OCI-LY3 (cell line): Measurements from ENCODE around the gene PSMA7.

Experiments used
- H2AFZ ChIP-seq: fragments of 200-600, 300-600 bp; shearing (Covaris generic); 2 replicates; pipeline ENCODE4 v1.6.0; 2014; ENCODE audit warnings: antibody characterized with exemption, low read depth, low read length
- H3K27ac ChIP-seq: fragments of 200-600, 300-600 bp; sonication (generic); 2 replicates; pipeline ENCODE4 v1.5.1; 2014; ENCODE audit warnings: mild to moderate bottlenecking, low read length, moderate library complexity, mixed read lengths
- H3K27me3 ChIP-seq: fragments of 200-600, 300-600 bp; sonication (generic); 2 replicates; pipeline ENCODE4 v1.6.1; 2014; ENCODE audit warnings: low read depth, low read length, mixed read lengths
- H3K36me3 ChIP-seq: fragments of 200-600, 300-600 bp; sonication (generic); replicated peaks from 2 replicates; pipeline ENCODE3; 2014; ENCODE audit warnings: low read depth, low read length, mixed read lengths
- H3K4me1 ChIP-seq: fragments of 300-600, 200-600 bp; sonication (generic); 2 replicates; pipeline ENCODE4 v1.6.1; 2014; ENCODE audit warnings: low read length, mixed read lengths
- H3K4me2 ChIP-seq: fragments of 200-600, 300-600 bp; sonication (generic); 2 replicates; pipeline ENCODE4 v1.6.1; 2014; ENCODE audit warnings: low read length, mixed read lengths
- H3K4me3 ChIP-seq: fragments of 300-600, 200-600 bp; sonication (generic); 2 replicates; pipeline ENCODE4 v1.5.1; 2014; ENCODE audit warnings: antibody characterized with exemption, mild to moderate bottlenecking, low read length, moderate library complexity
- H3K79me2 ChIP-seq: fragments of 300-600, 200-600 bp; shearing (Covaris generic); 2 replicates; pipeline ENCODE4 v1.6.1; 2014; ENCODE audit warnings: mild to moderate bottlenecking, low read length, mixed read lengths
- H3K9ac ChIP-seq: fragments of 300-600, 200-600 bp; shearing (Covaris generic); 2 replicates; pipeline ENCODE4 v1.6.0; 2014; ENCODE audit warnings: mild to moderate bottlenecking, low read length, moderate library complexity
- H3K9me3 ChIP-seq: fragments of 200-600, 300-600 bp; shearing (Covaris generic); 2 replicates; pipeline ENCODE4 v1.6.1; 2014; ENCODE audit warnings: low read length, mixed read lengths; ENCODE audit not compliant: insufficient read depth
- H4K20me1 ChIP-seq: fragments of 200-600, 300-600 bp; sonication (generic); 2 replicates; pipeline ENCODE4 v1.6.1; 2016; ENCODE audit warnings: low read length, mixed read lengths; ENCODE audit not compliant: insufficient read depth
- CTCF ChIP-seq: fragments of 200-600, 300-600 bp; sonication (generic); IDR thresholded peaks from 2 replicates; pipeline ENCODE4 v1.5.1; 2014; ENCODE audit warnings: antibody characterized with exemption, low read length, low read depth
- EZH2phosphoT487 ChIP-seq: fragments of 200-600 bp; shearing (Covaris generic); IDR thresholded peaks from 2 replicates; pipeline ENCODE4 v1.6.1; 2018; ENCODE audit warnings: antibody characterized with exemption, mixed run types, low read depth

PSMA7 gene

GRCh38 chr20:62146019-62146755, 3.0 kb upstream of the PSMA7 start:
- peaks cover 94% of the 10 kb centered on the region for H3K79me2 ChIP-seq

GRCh38 chr20:62145688-62146018, 2.5 kb upstream of the PSMA7 start:
- peaks cover 68% of the 10 kb centered on the region for H4K20me1 ChIP-seq
- no peak overlapping the region for H2AFZ ChIP-seq
- TF ChIP-seq CTCF (no peak), EZH2phosphoT487 (no peak)
- H3K9me3 ChIP-seq, result no peaks in the 10 kb centered on the region
- H3K4me1 ChIP-seq, result peaks cover 19% of the 10 kb centered on the region
- peaks cover 94% of the 10 kb centered on the region for H3K79me2 ChIP-seq
- H3K27me3 ChIP-seq, result no peaks in the 10 kb centered on the region
- peaks cover 14% of the 10 kb centered on the region for H3K36me3 ChIP-seq
- H3K9ac ChIP-seq, result no peak overlapping the region
- H3K27ac ChIP-seq, result no peak overlapping the region
- H3K4me3 ChIP-seq, result no peak overlapping the region
- H3K4me2 ChIP-seq, result no peak overlapping the region

More at GRCh38 chr20:62146019-62146755, 3.0 kb upstream of the PSMA7 start:
- TF ChIP-seq CTCF, result no peak
- TF ChIP-seq EZH2phosphoT487, result no peak
- no peaks in the 10 kb centered on the region for H3K27me3 ChIP-seq
- H3K27ac ChIP-seq, result no peak overlapping the region
- peaks cover 8% of the 10 kb centered on the region for H3K36me3 ChIP-seq
- H3K4me1 ChIP-seq, result peaks cover 15% of the 10 kb centered on the region
- peaks cover 67% of the 10 kb centered on the region for H4K20me1 ChIP-seq
- no peak overlapping the region for H2AFZ ChIP-seq
- no peaks in the 10 kb centered on the region for H3K9me3 ChIP-seq
- H3K9ac ChIP-seq, result no peak overlapping the region
- no peak overlapping the region for H3K4me3 ChIP-seq
- no peak overlapping the region for H3K4me2 ChIP-seq

- peaks cover 71% of the 10 kb centered on the region for H4K20me1 ChIP-seq
- H3K79me2 ChIP-seq, result peaks cover 95% of the 10 kb centered on the region
- no peak overlapping the region for H2AFZ ChIP-seq
- H3K4me3 ChIP-seq, result peak overlapping the region; percentile 84
- peak overlapping the region; percentile 69 for H3K9ac ChIP-seq
- H3K4me1 ChIP-seq, result peaks cover 19% of the 10 kb centered on the region
- no peak overlapping the region for H3K27ac ChIP-seq
- no peaks in the 10 kb centered on the region for H3K27me3 ChIP-seq
- no peaks in the 10 kb centered on the region for H3K9me3 ChIP-seq
- H3K36me3 ChIP-seq, result peaks cover 28% of the 10 kb centered on the region
- no peak for TF ChIP-seq EZH2phosphoT487
- TF ChIP-seq CTCF, result no peak
- peak overlapping the region; percentile 90 for H3K4me2 ChIP-seq
Measured at GRCh38 chr20:62143957-62144825, 997 bp upstream of the PSMA7 start.
